Ishikawa (cell line): ENCODE results near the gene FMNL2.

Source experiments
- CEBPB ChIP-seq: IDR thresholded peaks from 2 replicates; pipeline ENCODE4 v1.6.1; 2012
- CREB1 ChIP-seq: IDR thresholded peaks from 2 replicates; pipeline ENCODE4 v1.6.1; 2012; ENCODE audit warnings: low read depth
- EGR1 ChIP-seq: IDR thresholded peaks from 2 replicates; pipeline ENCODE4 v1.6.1; 2012
- EP300 ChIP-seq: IDR thresholded peaks from 2 replicates; pipeline ENCODE4 v1.6.1; 2012; ENCODE audit warnings: borderline replicate concordance
- FOXM1 ChIP-seq: IDR thresholded peaks from 2 replicates; pipeline ENCODE4 v1.6.1; 2012; ENCODE audit warnings: low read depth, borderline replicate concordance
- MAX ChIP-seq: IDR thresholded peaks from 2 replicates; pipeline ENCODE4 v1.6.1; 2012
- NFIC ChIP-seq: IDR thresholded peaks from 2 replicates; pipeline ENCODE4 v1.6.1; 2012
- RAD21 ChIP-seq: IDR thresholded peaks from 2 replicates; pipeline ENCODE4 v1.6.1; 2012; ENCODE audit warnings: low read depth
- REST ChIP-seq: IDR thresholded peaks from 2 replicates; pipeline ENCODE4 v1.6.1; 2012; ENCODE audit warnings: low read depth, mild to moderate bottlenecking
- TAF1 ChIP-seq: IDR thresholded peaks from 2 replicates; pipeline ENCODE4 v1.6.1; 2012; ENCODE audit warnings: low read depth, mild to moderate bottlenecking
- TCF12 ChIP-seq: IDR thresholded peaks from 2 replicates; pipeline ENCODE4 v1.6.1; 2012; ENCODE audit warnings: low read depth
- TEAD4 ChIP-seq: IDR thresholded peaks from 2 replicates; pipeline ENCODE4 v1.6.1; 2012
- USF1 ChIP-seq: IDR thresholded peaks from 2 replicates; pipeline ENCODE4 v1.6.1; 2012
- YY1 ChIP-seq: IDR thresholded peaks from 2 replicates; pipeline ENCODE4 v1.6.1; 2012; ENCODE audit warnings: low read depth
- ZBTB7A ChIP-seq: IDR thresholded peaks from 2 replicates; pipeline ENCODE4 v1.6.1; 2012; ENCODE audit warnings: low read depth

The FMNL2 gene

GRCh38 chr2:152367547-152368390, 32.8 kb downstream of the FMNL2 start:
- no peak for TF ChIP-seq TEAD4
- TF ChIP-seq TCF12 = no peak
- TF ChIP-seq CEBPB = no peak
- no peak for TF ChIP-seq EP300
- no peak for TF ChIP-seq TAF1
- TF ChIP-seq NFIC = no peak
- no peak for TF ChIP-seq CREB1
- no peak for TF ChIP-seq REST
- TF ChIP-seq YY1 = no peak
- TF ChIP-seq EGR1 = no peak
- TF ChIP-seq MAX = no peak
- TF ChIP-seq RAD21 = no peak
- TF ChIP-seq USF1 = no peak
- no peak for TF ChIP-seq FOXM1
- no peak for TF ChIP-seq ZBTB7A

- no peak for TF ChIP-seq CREB1
- TF ChIP-seq TEAD4 = no peak
- TF ChIP-seq TCF12 = no peak
- TF ChIP-seq RAD21 = no peak
- no peak for TF ChIP-seq REST
- no peak for TF ChIP-seq ZBTB7A
- TF ChIP-seq YY1 = no peak
- no peak for TF ChIP-seq CEBPB
- no peak for TF ChIP-seq MAX
- no peak for TF ChIP-seq USF1
- TF ChIP-seq FOXM1 = no peak
- no peak for TF ChIP-seq EP300
- TF ChIP-seq TAF1 = no peak
Observed at GRCh38 chr2:152369176-152369860, 34.3 kb downstream of the FMNL2 start.

GRCh38 chr2:152370783-152371182, 35.8 kb downstream of the FMNL2 start:
- TF ChIP-seq TEAD4 (no peak), REST (no peak), TCF12 (no peak), EP300 (no peak), MAX (no peak), FOXM1 (no peak), NFIC (no peak), CREB1 (no peak), USF1 (no peak), EGR1 (no peak), RAD21 (no peak), YY1 (no peak), ZBTB7A (no peak), CEBPB (no peak), TAF1 (no peak)
